ENCODE results near the gene RGL3.

DNA sequence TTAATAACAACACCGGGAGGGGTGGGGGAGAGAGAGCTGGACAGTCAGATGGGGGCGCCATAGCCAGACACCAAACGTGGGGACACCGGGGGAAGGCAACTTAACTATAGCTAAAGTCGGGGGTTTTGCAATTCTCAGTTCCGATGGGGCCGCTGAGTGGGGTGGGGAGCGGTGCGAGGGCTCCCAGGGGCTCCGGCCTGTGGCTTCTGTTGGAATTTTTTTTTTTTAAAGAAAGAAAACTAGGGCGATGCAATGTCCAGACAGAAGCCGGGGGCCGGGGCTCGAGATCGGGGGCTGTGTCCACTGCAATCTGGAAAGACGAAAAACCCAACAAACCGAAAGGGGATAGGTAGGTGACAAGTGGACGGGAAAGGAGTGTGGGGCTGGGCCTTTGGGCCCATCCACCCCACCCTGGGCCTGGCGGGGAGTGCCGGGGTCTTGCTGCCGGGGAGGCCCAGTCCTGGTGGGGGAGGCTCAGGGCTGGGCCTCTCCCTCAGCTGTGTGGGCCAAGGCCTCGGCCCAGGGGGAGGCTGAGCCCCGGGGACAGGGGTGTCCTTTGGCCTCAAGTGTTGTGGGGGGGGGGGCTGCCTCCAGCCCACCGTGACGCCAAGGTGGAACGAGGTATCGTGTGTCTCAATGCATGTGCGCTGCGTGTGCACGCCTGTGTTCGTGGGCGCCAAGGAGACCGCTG lies 33.7 kb upstream of the RGL3 start:
- TF ChIP-seq, protein P1, sequence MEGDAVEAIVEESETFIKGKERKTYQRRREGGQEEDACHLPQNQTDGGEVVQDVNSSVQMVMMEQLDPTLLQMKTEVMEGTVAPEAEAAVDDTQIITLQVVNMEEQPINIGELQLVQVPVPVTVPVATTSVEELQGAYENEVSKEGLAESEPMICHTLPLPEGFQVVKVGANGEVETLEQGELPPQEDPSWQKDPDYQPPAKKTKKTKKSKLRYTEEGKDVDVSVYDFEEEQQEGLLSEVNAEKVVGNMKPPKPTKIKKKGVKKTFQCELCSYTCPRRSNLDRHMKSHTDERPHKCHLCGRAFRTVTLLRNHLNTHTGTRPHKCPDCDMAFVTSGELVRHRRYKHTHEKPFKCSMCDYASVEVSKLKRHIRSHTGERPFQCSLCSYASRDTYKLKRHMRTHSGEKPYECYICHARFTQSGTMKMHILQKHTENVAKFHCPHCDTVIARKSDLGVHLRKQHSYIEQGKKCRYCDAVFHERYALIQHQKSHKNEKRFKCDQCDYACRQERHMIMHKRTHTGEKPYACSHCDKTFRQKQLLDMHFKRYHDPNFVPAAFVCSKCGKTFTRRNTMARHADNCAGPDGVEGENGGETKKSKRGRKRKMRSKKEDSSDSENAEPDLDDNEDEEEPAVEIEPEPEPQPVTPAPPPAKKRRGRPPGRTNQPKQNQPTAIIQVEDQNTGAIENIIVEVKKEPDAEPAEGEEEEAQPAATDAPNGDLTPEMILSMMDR (conservative IDR thresholded peaks at IDR 0.05) = no peak; the same call in 1 of the 2 replicates
- no peak for TF ChIP-seq ZFX (IDR thresholded peaks at IDR 0.05)

Data from C4-2B (cell line).